ENCODE measurements around the gene KRTCAP2. TPM values are rescaled to one million over a fixed set of nuclear protein-coding genes. Genes with fewer than 3 reads are reported as not detected.
A peak's percentile ranks its signal among the peaks of the same experiment; 100 is the strongest.

The KRTCAP2 gene
- polyA plus RNA-seq, 1 of the 3 experiments (the other 2 are of a cell fraction): 238 TPM

DNA sequence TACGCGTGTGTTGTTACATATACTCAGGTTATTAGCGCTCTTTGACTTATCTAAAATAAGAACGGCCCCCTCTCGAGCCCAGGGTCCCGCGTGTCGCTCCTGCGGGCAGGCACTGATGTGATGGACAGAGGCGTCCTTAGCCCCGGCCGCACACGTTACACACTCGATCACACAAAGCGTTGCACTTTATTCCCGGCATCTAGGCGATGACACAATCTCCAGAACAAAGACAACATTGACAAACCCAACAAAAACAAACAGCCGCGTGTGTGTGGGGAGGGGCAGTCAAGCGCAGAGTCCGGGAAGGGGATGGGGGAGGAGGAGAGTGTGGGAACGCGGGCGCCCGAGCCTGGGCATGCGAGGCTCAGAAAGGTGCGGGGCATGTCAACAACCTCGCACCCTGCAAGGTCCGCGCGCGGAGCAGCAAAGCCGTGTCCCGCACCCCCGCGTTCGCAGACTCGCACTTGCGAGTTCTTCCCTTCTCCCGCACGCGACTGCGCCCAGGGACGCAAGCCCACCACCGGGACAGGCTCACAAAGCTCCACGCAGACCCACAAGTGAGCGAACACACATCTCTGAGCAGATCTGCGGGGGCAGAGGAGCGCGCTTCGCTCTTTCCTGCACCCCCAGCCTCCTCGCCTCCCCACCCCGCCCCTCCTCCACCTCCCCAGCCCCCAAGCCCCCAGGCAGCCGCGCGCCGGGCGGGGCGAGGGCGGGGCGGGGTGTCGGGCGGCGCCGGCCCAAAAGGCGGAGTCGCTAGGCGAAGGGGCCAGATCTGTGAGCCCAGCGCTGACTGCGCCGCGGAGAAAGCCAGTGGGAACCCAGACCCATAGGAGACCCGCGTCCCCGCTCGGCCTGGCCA, 45.8 kb downstream of the KRTCAP2 start, which contains the start of gene EFNA1 (continued):
- TF ChIP-seq SIN3A (IDR thresholded peaks at IDR 0.05; ENCODE audit: borderline replicate concordance, low read depth, low read length): no peak
- TF ChIP-seq RXRA (IDR thresholded peaks at IDR 0.05; ENCODE audit: borderline replicate concordance, low read depth): no peak
- TF ChIP-seq FOXJ3 (CRISPR knock-in tag; IDR thresholded peaks at IDR 0.05): no peak
- no peak for TF ChIP-seq FOXM1 (IDR thresholded peaks at IDR 0.05; ENCODE audit: low read depth)
- no peak for TF ChIP-seq NRF1 (IDR thresholded peaks at IDR 0.05; ENCODE audit: low read depth, low read length)
- TF ChIP-seq RAD21 (IDR thresholded peaks at IDR 0.05; ENCODE audit: low read length): no peak
- peak; percentile 67; the same call in 1 of the 2 replicates for TF ChIP-seq POLR2AphosphoS5 (IDR thresholded peaks at IDR 0.05; ENCODE audit: low read depth, low read length)
- TF ChIP-seq JUND (IDR thresholded peaks at IDR 0.05): no peak
- TF ChIP-seq, protein P1, sequence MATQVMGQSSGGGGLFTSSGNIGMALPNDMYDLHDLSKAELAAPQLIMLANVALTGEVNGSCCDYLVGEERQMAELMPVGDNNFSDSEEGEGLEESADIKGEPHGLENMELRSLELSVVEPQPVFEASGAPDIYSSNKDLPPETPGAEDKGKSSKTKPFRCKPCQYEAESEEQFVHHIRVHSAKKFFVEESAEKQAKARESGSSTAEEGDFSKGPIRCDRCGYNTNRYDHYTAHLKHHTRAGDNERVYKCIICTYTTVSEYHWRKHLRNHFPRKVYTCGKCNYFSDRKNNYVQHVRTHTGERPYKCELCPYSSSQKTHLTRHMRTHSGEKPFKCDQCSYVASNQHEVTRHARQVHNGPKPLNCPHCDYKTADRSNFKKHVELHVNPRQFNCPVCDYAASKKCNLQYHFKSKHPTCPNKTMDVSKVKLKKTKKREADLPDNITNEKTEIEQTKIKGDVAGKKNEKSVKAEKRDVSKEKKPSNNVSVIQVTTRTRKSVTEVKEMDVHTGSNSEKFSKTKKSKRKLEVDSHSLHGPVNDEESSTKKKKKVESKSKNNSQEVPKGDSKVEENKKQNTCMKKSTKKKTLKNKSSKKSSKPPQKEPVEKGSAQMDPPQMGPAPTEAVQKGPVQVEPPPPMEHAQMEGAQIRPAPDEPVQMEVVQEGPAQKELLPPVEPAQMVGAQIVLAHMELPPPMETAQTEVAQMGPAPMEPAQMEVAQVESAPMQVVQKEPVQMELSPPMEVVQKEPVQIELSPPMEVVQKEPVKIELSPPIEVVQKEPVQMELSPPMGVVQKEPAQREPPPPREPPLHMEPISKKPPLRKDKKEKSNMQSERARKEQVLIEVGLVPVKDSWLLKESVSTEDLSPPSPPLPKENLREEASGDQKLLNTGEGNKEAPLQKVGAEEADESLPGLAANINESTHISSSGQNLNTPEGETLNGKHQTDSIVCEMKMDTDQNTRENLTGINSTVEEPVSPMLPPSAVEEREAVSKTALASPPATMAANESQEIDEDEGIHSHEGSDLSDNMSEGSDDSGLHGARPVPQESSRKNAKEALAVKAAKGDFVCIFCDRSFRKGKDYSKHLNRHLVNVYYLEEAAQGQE (IDR thresholded peaks at IDR 0.05; ENCODE audit: low read depth, low read length): no peak
- no peak for TF ChIP-seq YY1 (IDR thresholded peaks at IDR 0.05; ENCODE audit: low read depth)
- TF ChIP-seq, protein P2, sequence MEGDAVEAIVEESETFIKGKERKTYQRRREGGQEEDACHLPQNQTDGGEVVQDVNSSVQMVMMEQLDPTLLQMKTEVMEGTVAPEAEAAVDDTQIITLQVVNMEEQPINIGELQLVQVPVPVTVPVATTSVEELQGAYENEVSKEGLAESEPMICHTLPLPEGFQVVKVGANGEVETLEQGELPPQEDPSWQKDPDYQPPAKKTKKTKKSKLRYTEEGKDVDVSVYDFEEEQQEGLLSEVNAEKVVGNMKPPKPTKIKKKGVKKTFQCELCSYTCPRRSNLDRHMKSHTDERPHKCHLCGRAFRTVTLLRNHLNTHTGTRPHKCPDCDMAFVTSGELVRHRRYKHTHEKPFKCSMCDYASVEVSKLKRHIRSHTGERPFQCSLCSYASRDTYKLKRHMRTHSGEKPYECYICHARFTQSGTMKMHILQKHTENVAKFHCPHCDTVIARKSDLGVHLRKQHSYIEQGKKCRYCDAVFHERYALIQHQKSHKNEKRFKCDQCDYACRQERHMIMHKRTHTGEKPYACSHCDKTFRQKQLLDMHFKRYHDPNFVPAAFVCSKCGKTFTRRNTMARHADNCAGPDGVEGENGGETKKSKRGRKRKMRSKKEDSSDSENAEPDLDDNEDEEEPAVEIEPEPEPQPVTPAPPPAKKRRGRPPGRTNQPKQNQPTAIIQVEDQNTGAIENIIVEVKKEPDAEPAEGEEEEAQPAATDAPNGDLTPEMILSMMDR (IDR thresholded peaks at IDR 0.05): no peak
- TF ChIP-seq TEAD4 (IDR thresholded peaks at IDR 0.05; ENCODE audit: borderline replicate concordance, insufficient read depth): no peak
- TF ChIP-seq, protein P3, sequence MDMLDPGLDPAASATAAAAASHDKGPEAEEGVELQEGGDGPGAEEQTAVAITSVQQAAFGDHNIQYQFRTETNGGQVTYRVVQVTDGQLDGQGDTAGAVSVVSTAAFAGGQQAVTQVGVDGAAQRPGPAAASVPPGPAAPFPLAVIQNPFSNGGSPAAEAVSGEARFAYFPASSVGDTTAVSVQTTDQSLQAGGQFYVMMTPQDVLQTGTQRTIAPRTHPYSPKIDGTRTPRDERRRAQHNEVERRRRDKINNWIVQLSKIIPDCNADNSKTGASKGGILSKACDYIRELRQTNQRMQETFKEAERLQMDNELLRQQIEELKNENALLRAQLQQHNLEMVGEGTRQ (IDR thresholded peaks at IDR 0.05; ENCODE audit: borderline replicate concordance, low read depth, low read length): no peak
- no peak for TF ChIP-seq EP300 (IDR thresholded peaks at IDR 0.05; ENCODE audit: borderline replicate concordance in 1 of 2, low read depth in 1 of 2, low read length in 1 of 2)
